NCI-H526 (cell line): ENCODE measurements around the gene MTX1.
A peak's percentile ranks its signal among the peaks of the same experiment; 100 is the strongest.

ENCODE experiments used
- DNase-seq, 2 experiments: peaks; one replicate each; lab custom pipeline; 2025; lab: John Stamatoyannopoulos, UW

The MTX1 gene

DNA sequence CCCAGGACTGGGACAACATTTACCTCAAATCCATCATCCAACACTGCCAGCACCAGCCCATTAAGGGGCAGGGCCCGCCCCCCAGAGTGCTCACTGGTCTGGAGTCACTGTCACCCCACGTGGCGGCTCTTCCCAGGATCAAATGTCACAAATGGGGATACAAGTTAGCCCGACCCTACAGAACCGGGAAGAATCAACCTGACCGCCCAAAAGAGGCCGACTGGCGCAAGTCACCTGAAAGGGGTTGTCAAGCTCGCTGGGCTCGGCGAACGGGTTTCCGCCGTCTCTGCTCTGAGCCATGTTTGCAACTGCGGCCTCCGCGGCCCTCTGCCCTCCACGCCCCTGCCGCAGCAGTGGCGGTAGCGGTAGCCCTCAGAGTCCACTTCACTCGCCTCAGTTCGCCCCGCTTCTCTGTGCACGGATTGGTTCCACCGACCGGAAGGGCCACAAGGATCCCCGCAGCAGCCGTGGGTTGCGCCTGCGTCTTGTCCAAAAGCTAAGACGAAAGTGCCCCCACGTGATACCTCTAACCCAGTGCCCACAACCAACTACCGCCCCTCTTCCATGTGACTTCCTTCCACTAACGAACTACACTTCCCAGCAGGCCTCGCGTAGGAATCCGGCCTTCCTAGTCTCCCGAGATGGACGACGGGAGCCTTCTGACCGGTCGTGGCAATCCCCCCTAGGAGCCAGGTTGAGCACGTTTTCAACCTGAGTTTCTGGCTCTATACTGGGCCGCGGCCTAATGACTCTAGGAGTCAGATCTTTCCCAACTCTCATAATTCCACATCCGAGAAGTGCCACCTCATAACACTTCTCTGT is 53.6 kb downstream of the MTX1 start, which contains the start of gene SCAMP3:
Gene SCAMP3, minus strand, starts transcription at position 509 of the 822 bp plus-strand sequence. Its CDS starts 209 bp downstream, at position 300.
- DNase-seq = peak; percentile 100

DNA sequence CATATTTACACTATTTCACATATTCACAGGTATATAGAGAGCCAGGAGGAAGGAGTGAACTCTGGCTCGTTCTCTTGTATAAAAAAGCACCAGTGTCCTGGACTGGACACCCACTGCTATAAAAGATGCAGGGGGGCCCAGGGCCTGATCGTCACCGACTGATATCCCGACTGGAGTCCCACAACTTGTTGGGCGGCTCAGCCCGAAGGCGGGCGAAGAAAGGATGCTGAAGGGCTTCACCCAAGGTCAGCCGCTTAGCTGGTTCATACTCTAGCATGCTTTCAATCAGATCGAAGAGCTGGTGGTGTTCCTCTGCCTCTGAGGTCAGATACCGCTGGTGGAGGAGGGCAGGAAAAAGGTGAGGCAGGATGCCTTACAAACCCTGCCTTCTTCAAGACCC is 54.6 kb downstream of the MTX1 start:
- DNase-seq = no peak
